Thyroid gland (tissue), 4 donors: Measurements from ENCODE around the gene MALT1.

ENCODE experiments used
- CTCF ChIP-seq, 6 experiments: fragments of 200-600 bp in 3 of 6; fragments of 450-650 bp in 3 of 6; sonication (generic) in 3 of 6; IDR thresholded peaks; one replicate each; pipeline ENCODE4 v1.5.1; 2016 to 2019; ENCODE audit warnings: antibody characterized with exemption in 6 of 6, mild to moderate bottlenecking in 2 of 6, inconsistent platforms in 1 of 6, moderate library complexity in 1 of 6
- POLR2A ChIP-seq, 2 donors: fragments of 450-650 bp; IDR thresholded peaks; one replicate each; pipeline ENCODE4 v1.6.1; 2017; ENCODE audit warnings: antibody characterized with exemption in 2 of 2, mild to moderate bottlenecking in 2 of 2, moderate library complexity in 1 of 2

- TF ChIP-seq CTCF (IDR thresholded peaks at IDR 0.05) (no peak), POLR2A (IDR thresholded peaks at IDR 0.05) (no peak)
These were observed 20.0 kb downstream of the MALT1 start for GRCh38 chr18:58691256-58691655.
